ENCODE data around the gene PPAN. TPM values are rescaled to one million over a fixed set of nuclear protein-coding genes. Genes with fewer than 3 reads are reported as not detected.

Gene PPAN
- 100 to 1,000 TPM; 165 to 171 TPM for total RNA-seq

GRCh38 chr19:10106100-10106936 is at the start of gene PPAN:
PPAN (plus strand) TSS chr19:10106362; CDS start chr19:10106395, 33 bp downstream.
- Mint-ChIP-seq H3K4me3 (peak within 1 kb of the TSS; percentile 97), H3K27ac (peak within 1 kb of the TSS; percentile 100), H3K36me3 (ENCODE audit: low read depth) (peaks cover 44% of the 10 kb centered on the region), H3K4me1 (ENCODE audit: low read depth) (peaks cover 58% of the 10 kb centered on the region), H3K9me3 (no peaks in the 10 kb centered on the region), H3K27me3 (no peaks in the 10 kb centered on the region)
- CTCF ChIA-PET: interaction anchor here (1.1 to 5.9 kb wide), 4 partner anchors 8 to 175 kb away, joined by 3 to 43 read pairs (median 8); partner anchors contain the start of gene EIF3G
- TF ChIP-seq CTCF (IDR thresholded peaks at IDR 0.05): no peak
- ATAC-seq: peak; percentile 58
- POLR2A ChIA-PET: interaction anchor here (0.6 to 27.0 kb wide), 9 partner anchors 7 to 274 kb away, joined by 3 to 521 read pairs (median 5); partner anchors contain the start of genes ANGPTL6, DNMT1, EIF3G and ICAM1
- peak; percentile 99 for DNase-seq
- intact Hi-C loops (cut with micrococcal nuclease): no loop called here

GRCh38 chr19:10061717-10062310 is 44.3 kb upstream of the PPAN start:
- H3K36me3 Mint-ChIP-seq (ENCODE audit: low read depth): no peaks in the 10 kb centered on the region
- ATAC-seq (peak; percentile 13), DNase-seq (no peak)
- intact Hi-C loops (cut with micrococcal nuclease): no loop called here
- no peak overlapping the region for H3K4me3 Mint-ChIP-seq
- TF ChIP-seq CTCF (IDR thresholded peaks at IDR 0.05): no peak
- ChIA-PET CTCF (no interaction called here), POLR2A (no interaction called here)
- H3K27me3 Mint-ChIP-seq: peaks cover 7% of the 10 kb centered on the region
- no peaks in the 10 kb centered on the region for H3K4me1 Mint-ChIP-seq (ENCODE audit: low read depth)
- H3K9me3 Mint-ChIP-seq: no peaks in the 10 kb centered on the region
- no peak overlapping the region for H3K27ac Mint-ChIP-seq

- peaks cover 6% of the 10 kb centered on the region for H3K4me1 Mint-ChIP-seq (ENCODE audit: low read depth)
- H3K27ac Mint-ChIP-seq: no peak overlapping the region
- DNase-seq (peak; percentile 33), ATAC-seq (no peak)
- no peak for TF ChIP-seq CTCF (IDR thresholded peaks at IDR 0.05)
- H3K27me3 Mint-ChIP-seq: peaks cover under 1% of the 10 kb centered on the region
- intact Hi-C loops (cut with micrococcal nuclease): no loop called here
- no peak overlapping the region for H3K4me3 Mint-ChIP-seq
- H3K36me3 Mint-ChIP-seq (ENCODE audit: low read depth): no peaks in the 10 kb centered on the region
- ChIA-PET CTCF (interaction anchor here (1.2 kb wide), 1 partner anchor 40 kb away, joined by 3 read pairs; no protein-coding TSS in a partner anchor), POLR2A (no interaction called here)
- no peaks in the 10 kb centered on the region for H3K9me3 Mint-ChIP-seq
Measured at GRCh38 chr19:10068205-10068604, 38.0 kb upstream of the PPAN start.

- no peak for TF ChIP-seq CTCF (IDR thresholded peaks at IDR 0.05)
- ChIA-PET CTCF (interaction anchor here (0.7 kb wide), 1 partner anchor 44 kb away, joined by 3 read pairs; no protein-coding TSS in a partner anchor), POLR2A (no interaction called here)
- no peak overlapping the region for H3K27ac Mint-ChIP-seq
- DNase-seq (no peak), ATAC-seq (no peak)
- peaks cover 6% of the 10 kb centered on the region for H3K4me1 Mint-ChIP-seq (ENCODE audit: low read depth)
- intact Hi-C loops (cut with micrococcal nuclease): no loop called here
- H3K27me3 Mint-ChIP-seq: no peaks in the 10 kb centered on the region
- no peak overlapping the region for H3K4me3 Mint-ChIP-seq
- no peaks in the 10 kb centered on the region for H3K36me3 Mint-ChIP-seq (ENCODE audit: low read depth)
- peaks cover 4% of the 10 kb centered on the region for H3K9me3 Mint-ChIP-seq
Measured at GRCh38 chr19:10069046-10069445, 37.1 kb upstream of the PPAN start.
